Activated CD8-positive, alpha-beta T cell treated with anti-CD3 and anti-CD28 coated beads, Interleukin-2, amount 10 ng/mL, durations not matched to agents 7 days and 5 days (primary cell): Measurements from ENCODE around the gene SGTB. TPM values are rescaled to one million over a fixed set of nuclear protein-coding genes. Genes with fewer than 3 reads are reported as not detected.
"Not testable (repeated sequence)": the region's sequence is repeated elsewhere in the genome, so short reads cannot be mapped to it uniquely, and the experiment has no call there.

Source experiments
- ATAC-seq: fragments of 150-1000 bp; cut with Tn5 transposase; one replicate; pipeline ENCODE4 v1.10.0; 2021; ENCODE audit warnings: moderate library complexity
- CTCF ChIA-PET: fragments of 350-600 bp; sonication (Branson Sonifier 250); formaldehyde crosslinking; loops from one replicate; lab custom pipeline; 2021; ENCODE audit warnings: antibody characterized with exemption; lab: Charles Lee
- POLR2A ChIA-PET: fragments of 350-600 bp; sonication (Branson Sonifier 250); formaldehyde crosslinking; loops from one replicate; lab custom pipeline; 2021; ENCODE audit warnings: antibody characterized with exemption; lab: Charles Lee
- DNase-seq: peaks from one replicate; pipeline ENCODE4 v3.0.0-alpha.2; 2020
- H3K27ac Mint-ChIP-seq: one replicate; pipeline ENCODE4 v1.8.0; 2021; ENCODE audit warnings: mild to moderate bottlenecking, mixed read lengths
- H3K27me3 Mint-ChIP-seq: one replicate; pipeline ENCODE4 v1.8.0; 2021; ENCODE audit warnings: low read depth, mixed read lengths
- H3K36me3 Mint-ChIP-seq: one replicate; pipeline ENCODE4 v1.8.0; 2021; ENCODE audit warnings: low read depth, mixed read lengths
- H3K4me1 Mint-ChIP-seq: one replicate; pipeline ENCODE4 v1.8.0; 2021; ENCODE audit warnings: low read depth, mixed read lengths
- H3K4me3 Mint-ChIP-seq: one replicate; pipeline ENCODE4 v1.8.0; 2021; ENCODE audit warnings: mild to moderate bottlenecking, mixed read lengths
- H3K9me3 Mint-ChIP-seq: one replicate; pipeline ENCODE4 v1.8.0; 2022; ENCODE audit warnings: mixed read lengths; ENCODE audit not compliant: insufficient read depth
- total RNA-seq, 2 experiments: library from RNA; stranded (reverse); gene quantifications; one replicate each; pipeline ENCODE4 v1.2.3, GENCODE V29; 2021

The SGTB gene
- total RNA-seq, 2 experiments from 2014 or later: 17.5 to 18.4 TPM

- ChIA-PET CTCF (no interaction called here), POLR2A (interaction anchor here (0.6 kb wide), 1 partner anchor 688 kb away, joined by 3 read pairs; no protein-coding TSS in a partner anchor)
- no peak overlapping the region for H3K27ac Mint-ChIP-seq
- H3K36me3 Mint-ChIP-seq: peaks cover 23% of the 10 kb centered on the region
- H3K9me3 Mint-ChIP-seq: no peaks in the 10 kb centered on the region
- H3K27me3 Mint-ChIP-seq: no peaks in the 10 kb centered on the region
- ATAC-seq (no peak), DNase-seq (no peak)
- no peaks in the 10 kb centered on the region for H3K4me1 Mint-ChIP-seq
- H3K4me3 Mint-ChIP-seq: no peak overlapping the region
Observed at GRCh38 chr5:65704621-65705239, 17.2 kb downstream of the SGTB start.

GRCh38 chr5:65702036-65702435, 19.9 kb downstream of the SGTB start:
- ATAC-seq (no peak), DNase-seq (no peak)
- no peaks in the 10 kb centered on the region for H3K4me1 Mint-ChIP-seq
- POLR2A ChIA-PET: no interaction called here
- no peaks in the 10 kb centered on the region for H3K27me3 Mint-ChIP-seq
- no peak overlapping the region for H3K4me3 Mint-ChIP-seq
- CTCF ChIA-PET: no interaction called here
- H3K9me3 Mint-ChIP-seq: no peaks in the 10 kb centered on the region
- peaks cover 38% of the 10 kb centered on the region for H3K36me3 Mint-ChIP-seq
- H3K27ac Mint-ChIP-seq: no peak overlapping the region

- POLR2A ChIA-PET: no interaction called here
- no peaks in the 10 kb centered on the region for H3K4me1 Mint-ChIP-seq
- H3K27me3 Mint-ChIP-seq: no peaks in the 10 kb centered on the region
- peaks cover 36% of the 10 kb centered on the region for H3K36me3 Mint-ChIP-seq
- DNase-seq: no peak
- no peak overlapping the region for H3K27ac Mint-ChIP-seq
- no peaks in the 10 kb centered on the region for H3K9me3 Mint-ChIP-seq
- CTCF ChIA-PET: interaction anchor here (0.9 to 1.1 kb wide), 2 partner anchors 9 to 23 kb away, joined by 3 read pairs; no protein-coding TSS in a partner anchor
- H3K4me3 Mint-ChIP-seq: no peak overlapping the region
- no peak for ATAC-seq
Observed at GRCh38 chr5:65699338-65699737, 22.6 kb downstream of the SGTB start.

GRCh38 chr5:65696892-65697291, 25.0 kb downstream of the SGTB start:
- DNase-seq: no peak
- H3K27me3 Mint-ChIP-seq: no peaks in the 10 kb centered on the region
- ATAC-seq: no peak
- ChIA-PET POLR2A (no interaction called here), CTCF (no interaction called here)
- no peak overlapping the region for H3K27ac Mint-ChIP-seq
- no peaks in the 10 kb centered on the region for H3K4me1 Mint-ChIP-seq
- no peaks in the 10 kb centered on the region for H3K9me3 Mint-ChIP-seq
- H3K4me3 Mint-ChIP-seq: no peak overlapping the region
- H3K36me3 Mint-ChIP-seq: peaks cover 26% of the 10 kb centered on the region

- Mint-ChIP-seq H3K4me1 (no peaks in the 10 kb centered on the region), H3K27ac (no peak overlapping the region), H3K36me3 (peaks cover 26% of the 10 kb centered on the region), H3K4me3 (no peak overlapping the region), H3K9me3 (no peaks in the 10 kb centered on the region), H3K27me3 (no peaks in the 10 kb centered on the region)
- POLR2A ChIA-PET: no interaction called here
- ATAC-seq (no peak), DNase-seq (no peak)
- CTCF ChIA-PET: no interaction called here
Observed at GRCh38 chr5:65695896-65696295, 26.0 kb downstream of the SGTB start.

GRCh38 chr5:65695162-65695755, 26.6 kb downstream of the SGTB start:
- no peak overlapping the region for H3K27ac Mint-ChIP-seq
- H3K9me3 Mint-ChIP-seq: no peaks in the 10 kb centered on the region
- no peak overlapping the region for H3K4me3 Mint-ChIP-seq
- H3K27me3 Mint-ChIP-seq: no peaks in the 10 kb centered on the region
- no peak for ATAC-seq
- ChIA-PET POLR2A (no interaction called here), CTCF (no interaction called here)
- H3K4me1 Mint-ChIP-seq: no peaks in the 10 kb centered on the region
- DNase-seq: no peak
- peaks cover 29% of the 10 kb centered on the region for H3K36me3 Mint-ChIP-seq

GRCh38 chr5:65693121-65693520, 28.8 kb downstream of the SGTB start:
- ChIA-PET POLR2A (interaction anchor here (0.6 kb wide), 1 partner anchor 198 kb away, joined by 3 read pairs; no protein-coding TSS in a partner anchor), CTCF (no interaction called here)
- Mint-ChIP-seq H3K36me3 (peaks cover 12% of the 10 kb centered on the region), H3K27ac (no peak overlapping the region), H3K4me3 (no peak overlapping the region), H3K4me1 (no peaks in the 10 kb centered on the region), H3K27me3 (no peaks in the 10 kb centered on the region), H3K9me3 (no peaks in the 10 kb centered on the region)
- no peak for DNase-seq
- no peak for ATAC-seq

- H3K4me3 Mint-ChIP-seq: no peak overlapping the region
- ChIA-PET POLR2A (no interaction called here), CTCF (no interaction called here)
- H3K27ac Mint-ChIP-seq: no peak overlapping the region
- ATAC-seq (no peak), DNase-seq (no peak)
- H3K9me3 Mint-ChIP-seq: no peaks in the 10 kb centered on the region
- H3K4me1 Mint-ChIP-seq: no peaks in the 10 kb centered on the region
- H3K27me3 Mint-ChIP-seq: no peaks in the 10 kb centered on the region
- H3K36me3 Mint-ChIP-seq: peaks cover 43% of the 10 kb centered on the region
Observed at GRCh38 chr5:65682148-65682547, 39.8 kb downstream of the SGTB start.

- H3K4me3 Mint-ChIP-seq, H3K4me1 Mint-ChIP-seq, POLR2A ChIA-PET, DNase-seq, H3K9me3 Mint-ChIP-seq, ATAC-seq, H3K27me3 Mint-ChIP-seq, H3K27ac Mint-ChIP-seq: not testable (repeated sequence)
- CTCF ChIA-PET: interaction anchor here (0.6 kb wide), 1 partner anchor 24 kb away, joined by 3 read pairs; no protein-coding TSS in a partner anchor
- peaks cover 44% of the 10 kb centered on the region for H3K36me3 Mint-ChIP-seq
Observed at GRCh38 chr5:65676056-65676455, 45.9 kb downstream of the SGTB start.

- ChIA-PET CTCF (interaction anchor here (1.1 kb wide), 1 partner anchor 24 kb away, joined by 3 read pairs; no protein-coding TSS in a partner anchor), POLR2A (no interaction called here)
- no peaks in the 10 kb centered on the region for H3K9me3 Mint-ChIP-seq
- H3K4me3 Mint-ChIP-seq: no peak overlapping the region
- H3K4me1 Mint-ChIP-seq: no peaks in the 10 kb centered on the region
- no peak for DNase-seq
- H3K27me3 Mint-ChIP-seq: no peaks in the 10 kb centered on the region
- ATAC-seq: no peak
- H3K27ac Mint-ChIP-seq: no peak overlapping the region
- H3K36me3 Mint-ChIP-seq: peaks cover 35% of the 10 kb centered on the region
Observed at GRCh38 chr5:65674749-65675148, 47.2 kb downstream of the SGTB start.

GRCh38 chr5:65672796-65673195, 49.1 kb downstream of the SGTB start:
- no peaks in the 10 kb centered on the region for H3K27me3 Mint-ChIP-seq
- ChIA-PET CTCF (no interaction called here), POLR2A (no interaction called here)
- H3K9me3 Mint-ChIP-seq: no peaks in the 10 kb centered on the region
- no peak overlapping the region for H3K27ac Mint-ChIP-seq
- ATAC-seq (no peak), DNase-seq (no peak)
- H3K4me1 Mint-ChIP-seq: no peaks in the 10 kb centered on the region
- no peak overlapping the region for H3K4me3 Mint-ChIP-seq
- H3K36me3 Mint-ChIP-seq: peaks cover 29% of the 10 kb centered on the region

GRCh38 chr5:65668696-65669095, 53.2 kb downstream of the SGTB start:
- H3K4me1 Mint-ChIP-seq: peaks cover 1% of the 10 kb centered on the region
- CTCF ChIA-PET: no interaction called here
- H3K4me3 Mint-ChIP-seq: no peak overlapping the region
- no peaks in the 10 kb centered on the region for H3K9me3 Mint-ChIP-seq
- POLR2A ChIA-PET: no interaction called here
- H3K27ac Mint-ChIP-seq: no peak overlapping the region
- peaks cover 18% of the 10 kb centered on the region for H3K36me3 Mint-ChIP-seq
- H3K27me3 Mint-ChIP-seq: no peaks in the 10 kb centered on the region
- DNase-seq (no peak), ATAC-seq (no peak)
